SW480 (cell line): ENCODE results near the gene GRID1.
A peak's percentile ranks its signal among the peaks of the same experiment; 100 is the strongest.

Experiments
- DNase-seq: peaks from one replicate; pipeline ENCODE4 v3.0.0-alpha.2; 2016; ENCODE audit warnings: low spot score

The GRID1 gene

DNA sequence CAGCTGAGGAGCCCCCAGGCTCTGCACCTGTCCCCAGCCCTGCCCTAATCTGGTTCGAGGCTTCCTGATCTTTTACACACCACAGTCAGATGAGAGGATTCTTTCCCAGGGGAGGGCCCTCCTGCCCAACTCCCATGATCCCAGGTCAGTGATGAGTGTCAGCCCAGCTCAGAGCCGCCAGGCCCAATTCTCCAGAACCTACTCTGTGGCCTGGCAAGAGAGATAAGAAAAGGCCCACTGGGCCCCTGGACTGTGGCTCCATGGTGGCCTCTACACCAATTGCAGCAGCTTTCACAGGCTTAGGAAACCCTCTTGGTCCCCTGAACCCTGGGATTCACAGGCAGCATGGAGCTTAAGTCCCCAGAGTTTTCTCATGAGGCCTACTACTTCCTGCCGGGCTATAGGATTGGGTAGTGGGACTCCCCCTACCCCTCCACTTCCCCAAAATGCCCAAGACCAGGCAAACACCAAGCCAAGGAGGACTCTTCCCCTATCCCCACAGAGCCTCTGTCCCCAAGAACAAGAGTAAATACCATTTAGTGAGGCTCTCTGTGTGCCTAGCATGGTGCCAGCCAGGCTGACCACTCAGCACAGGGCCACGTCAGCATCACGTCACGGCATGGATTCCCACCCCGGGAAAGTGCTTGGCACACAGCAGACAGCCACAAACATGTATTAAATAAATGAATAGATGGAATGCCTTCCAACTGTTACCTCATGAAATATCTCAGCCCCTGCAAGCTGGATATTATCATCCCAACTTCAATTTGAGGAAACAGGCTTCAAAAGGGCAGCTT lies 100.0 kb downstream of the GRID1 start:
- DNase-seq = no peak

DNA sequence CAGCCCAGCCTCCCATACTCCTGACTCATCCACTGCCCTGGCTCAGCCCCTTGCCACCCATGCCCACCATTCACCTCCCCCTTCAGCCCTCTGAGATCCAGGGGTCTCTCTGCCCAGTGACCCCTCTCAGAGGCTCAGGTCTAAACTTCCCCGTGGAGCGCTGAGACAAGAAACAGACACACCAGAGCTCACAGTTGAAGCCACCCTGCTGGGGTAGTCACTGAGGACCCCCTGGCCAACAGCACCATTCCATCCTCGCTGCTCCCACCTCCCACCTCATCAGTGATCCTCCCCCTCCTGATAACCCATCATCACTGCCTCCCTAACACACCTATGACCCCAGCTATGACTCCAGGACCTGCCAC lies 100.7 kb downstream of the GRID1 start:
- DNase-seq = no peak

- no peak for DNase-seq
Measured at GRCh38 chr10:86265236-86265894, 101.2 kb downstream of the GRID1 start.

DNA sequence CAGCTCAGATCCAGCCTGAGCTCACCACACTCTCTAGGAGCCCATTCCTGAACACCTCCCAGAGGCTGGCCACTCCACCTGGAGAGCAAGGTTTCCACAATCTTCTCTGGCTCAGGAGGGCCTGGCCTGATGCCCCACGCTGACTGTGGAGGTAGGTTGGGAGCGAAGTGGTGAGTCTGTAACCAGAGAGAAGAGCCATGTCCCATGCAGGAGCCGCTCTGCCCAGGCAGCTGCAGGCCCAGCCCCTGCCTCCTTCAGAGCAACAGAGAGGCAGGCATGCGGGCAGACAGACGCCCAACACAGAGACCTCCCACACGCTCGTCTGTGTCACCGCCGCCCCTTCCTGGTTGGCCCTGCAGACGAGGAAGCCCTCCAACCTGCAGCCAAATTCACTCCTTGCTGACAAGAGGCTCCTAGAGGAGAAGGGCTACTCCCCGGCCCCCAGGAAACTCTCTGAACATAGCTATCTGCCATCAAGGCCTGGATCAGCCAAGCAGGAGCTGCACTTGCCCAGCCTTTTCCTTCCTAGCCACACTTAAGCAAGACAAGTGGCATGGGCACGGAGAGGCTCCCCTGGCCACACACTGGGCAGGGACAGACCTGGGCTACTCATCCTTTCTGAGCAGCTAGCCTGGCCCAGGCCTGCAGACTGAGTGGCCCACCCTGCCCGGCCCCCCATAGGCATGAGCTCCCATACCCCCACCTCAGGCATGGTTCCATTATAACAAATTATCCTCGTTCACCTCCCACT lies 101.9 kb downstream of the GRID1 start:
- no peak for DNase-seq

- DNase-seq = no peak
Measured at GRCh38 chr10:86263907-86264306, 102.7 kb downstream of the GRID1 start.

- no peak for DNase-seq
Measured at GRCh38 chr10:86263209-86263608, 103.4 kb downstream of the GRID1 start.

GRCh38 chr10:86262688-86263181 lies 103.9 kb downstream of the GRID1 start:
- DNase-seq = no peak

DNA sequence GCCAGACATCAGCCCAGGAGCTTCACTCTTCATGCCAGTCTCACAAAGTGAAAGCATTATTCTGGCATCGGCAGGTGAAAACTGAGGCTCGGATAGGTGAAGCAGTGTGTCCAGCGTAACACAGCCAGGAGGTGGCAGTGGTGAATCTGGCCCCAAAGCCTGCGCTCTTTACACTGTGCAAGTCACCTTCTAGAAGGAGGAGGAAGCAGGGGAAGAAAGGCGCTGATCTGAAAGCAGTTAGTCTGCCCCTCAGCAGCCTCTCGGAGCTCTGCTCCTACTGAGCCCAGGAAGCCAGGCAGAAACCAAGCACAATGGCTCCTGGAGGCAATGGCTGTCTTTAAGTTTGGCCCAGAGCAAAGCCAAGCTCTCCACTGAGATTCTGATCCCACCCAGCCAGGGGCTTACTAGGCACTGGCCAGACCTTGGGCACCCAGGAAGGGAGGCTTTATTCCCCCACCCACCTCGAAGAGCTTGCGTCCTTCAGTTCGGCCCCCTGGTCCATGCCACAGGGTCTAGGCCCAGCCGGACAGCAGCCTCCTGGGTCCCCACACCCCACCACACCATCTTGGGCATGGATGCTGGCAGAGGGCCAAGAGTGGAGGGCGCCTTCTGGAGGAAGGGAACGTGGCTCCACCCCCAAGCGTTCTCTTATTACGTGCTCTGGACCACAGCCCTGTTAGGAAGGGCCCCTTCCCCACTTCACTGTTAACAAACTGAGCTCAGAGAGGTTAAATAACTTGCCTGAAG lies 104.5 kb downstream of the GRID1 start:
- peak; percentile 36 for DNase-seq

DNA sequence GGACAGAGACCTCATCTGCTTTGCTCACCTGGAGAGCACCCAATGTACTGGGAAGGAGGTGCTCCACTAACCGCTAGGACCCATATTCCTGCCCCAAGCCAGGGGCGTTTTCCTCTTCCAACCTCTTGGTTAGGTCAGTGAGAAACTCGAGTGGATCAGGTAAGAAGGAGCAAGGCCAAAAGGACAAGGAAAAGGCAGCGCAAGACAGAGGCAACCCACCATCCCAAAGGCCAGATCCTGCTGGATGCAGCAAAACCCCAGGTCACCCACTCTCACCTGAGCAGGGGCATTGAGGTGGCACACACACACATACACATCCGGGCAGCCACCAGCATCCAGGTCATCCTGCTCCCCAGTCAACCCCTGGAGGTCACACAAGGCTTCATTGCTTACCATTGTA lies 105.1 kb downstream of the GRID1 start:
- no peak for DNase-seq

DNA sequence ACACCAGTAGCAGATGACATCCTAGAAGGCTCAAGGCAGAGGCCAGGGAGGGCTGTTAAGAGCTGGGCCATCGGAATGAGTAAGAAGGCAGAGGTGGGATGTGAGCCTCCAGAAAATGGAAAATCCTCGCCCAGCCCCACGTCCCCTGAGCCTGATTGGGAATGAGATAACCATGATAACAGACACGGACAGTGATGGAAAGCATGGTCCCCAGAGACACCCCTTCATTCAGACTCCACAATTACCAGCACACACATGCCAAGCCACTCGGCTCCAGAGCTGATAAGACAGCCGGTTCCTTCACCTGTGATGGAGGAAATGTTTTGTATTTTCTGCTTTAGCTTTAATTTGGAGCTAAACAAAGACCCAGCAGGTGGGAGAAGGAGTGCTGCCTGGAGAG lies 106.0 kb downstream of the GRID1 start:
- no peak for DNase-seq

GRCh38 chr10:86259901-86260562 lies 106.6 kb downstream of the GRID1 start:
- DNase-seq = no peak

- DNase-seq = no peak
Measured at GRCh38 chr10:86258941-86259340, 107.7 kb downstream of the GRID1 start.

GRCh38 chr10:86258499-86258898 lies 108.1 kb downstream of the GRID1 start:
- peak; percentile 8 for DNase-seq

GRCh38 chr10:86257683-86258082 lies 108.9 kb downstream of the GRID1 start:
- DNase-seq = no peak

- no peak for DNase-seq
Measured at GRCh38 chr10:86256690-86257315, 109.8 kb downstream of the GRID1 start.

DNA sequence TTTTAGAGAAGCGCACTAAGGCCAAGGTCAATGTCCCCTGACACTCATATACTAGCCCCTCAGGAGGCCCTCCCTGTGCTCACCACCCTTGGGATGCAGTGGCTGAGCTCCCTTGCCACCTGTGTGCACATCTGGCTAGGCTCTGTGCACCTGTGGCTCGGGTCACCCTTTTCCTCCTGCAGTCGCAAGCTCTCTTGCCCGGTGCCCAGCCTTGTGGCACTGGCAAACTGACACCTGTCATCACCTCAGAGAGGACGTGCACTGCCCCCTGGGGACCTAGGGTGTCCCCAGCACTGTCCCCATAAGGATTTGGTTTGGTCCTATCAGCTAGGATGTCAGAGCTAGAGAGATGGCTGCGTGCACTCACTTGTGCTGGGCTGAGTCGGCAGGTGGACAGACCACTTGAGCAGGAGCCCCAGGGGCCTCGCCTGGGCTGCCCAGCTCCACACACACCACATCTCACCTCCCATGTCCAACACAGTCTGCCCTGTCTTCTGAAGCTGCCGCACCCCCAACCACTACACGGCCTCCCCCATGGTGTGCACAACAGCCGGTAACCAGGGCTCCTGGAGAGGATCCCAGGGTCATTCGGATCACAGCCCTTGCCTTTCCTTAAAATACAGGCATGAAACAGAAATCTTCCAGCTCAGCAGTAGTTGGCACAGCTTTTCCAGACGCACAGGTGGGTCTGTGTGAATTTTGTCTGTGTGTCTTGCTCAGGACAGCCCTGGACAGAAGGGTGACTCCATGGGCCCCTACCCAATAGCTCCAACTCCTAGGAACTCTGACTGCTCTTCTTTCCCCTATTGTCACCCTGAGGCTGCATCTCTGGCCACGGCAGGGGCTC lies 111.0 kb downstream of the GRID1 start:
- DNase-seq = no peak

- DNase-seq = peak; percentile 91
Measured at GRCh38 chr10:86254526-86255174, 111.9 kb downstream of the GRID1 start.

DNA sequence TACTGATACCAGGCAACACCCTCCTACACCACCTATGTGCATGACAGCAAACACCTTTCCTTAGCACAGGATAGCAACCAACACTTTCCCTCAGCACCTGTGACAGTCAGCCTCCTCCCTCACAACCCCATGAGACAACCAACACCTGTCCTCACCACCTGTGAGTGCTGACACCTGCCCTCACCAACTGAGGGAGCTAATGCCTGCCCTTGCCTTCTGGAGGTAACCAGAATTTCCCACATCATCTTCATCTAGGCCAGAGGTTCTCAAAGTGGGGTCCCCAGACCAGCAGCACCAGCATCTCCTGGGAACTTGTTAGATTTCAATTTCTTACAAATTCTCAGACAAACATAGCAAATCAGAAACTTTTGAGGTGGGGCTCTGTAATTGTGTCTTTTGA lies 112.5 kb downstream of the GRID1 start:
- DNase-seq = no peak
